ENCODE measurements around the gene CNTNAP2. TPM values are rescaled to one million over a fixed set of nuclear protein-coding genes. Genes with fewer than 3 reads are reported as not detected.

CNTNAP2 gene
- total RNA-seq, 1 donor from 2014 or later = 9.2 TPM

GRCh38 chr7:148173369-148173768, 2056.8 kb downstream of the CNTNAP2 start:
- no peak for DNase-seq (ENCODE audit: low read depth)
- no peak for TF ChIP-seq CTCF (conservative IDR thresholded peaks at IDR 0.05; ENCODE audit: low read depth, low read length)
- H3K4me3 ChIP-seq (ENCODE audit: low read depth, low read length) = no peak overlapping the region

- no peak for TF ChIP-seq CTCF (conservative IDR thresholded peaks at IDR 0.05; ENCODE audit: low read depth, low read length)
- no peak for DNase-seq (ENCODE audit: low read depth)
- H3K4me3 ChIP-seq (ENCODE audit: low read depth, low read length) = no peak overlapping the region
These were observed 2057.8 kb downstream of the CNTNAP2 start for GRCh38 chr7:148174376-148174775.

GRCh38 chr7:148175512-148175911, 2058.9 kb downstream of the CNTNAP2 start:
- TF ChIP-seq CTCF (conservative IDR thresholded peaks at IDR 0.05; ENCODE audit: low read depth, low read length) = no peak
- no peak for DNase-seq (ENCODE audit: low read depth)

GRCh38 chr7:148177972-148178371, 2061.4 kb downstream of the CNTNAP2 start:
- no peak overlapping the region for H3K4me3 ChIP-seq (ENCODE audit: low read depth, low read length)
- DNase-seq (ENCODE audit: low read depth) = no peak
- TF ChIP-seq CTCF (conservative IDR thresholded peaks at IDR 0.05; ENCODE audit: low read depth, low read length) = no peak

More at GRCh38 chr7:148175512-148175911, 2058.9 kb downstream of the CNTNAP2 start:
- no peak overlapping the region for H3K4me3 ChIP-seq (ENCODE audit: low read depth, low read length)

- no peak for DNase-seq (ENCODE audit: low read depth)
- no peak for TF ChIP-seq CTCF (conservative IDR thresholded peaks at IDR 0.05; ENCODE audit: low read depth, low read length)
These were observed 2063.5 kb downstream of the CNTNAP2 start for GRCh38 chr7:148180075-148180474.

GRCh38 chr7:148182264-148182663, 2065.7 kb downstream of the CNTNAP2 start:
- no peak for DNase-seq (ENCODE audit: low read depth)
- no peak for TF ChIP-seq CTCF (conservative IDR thresholded peaks at IDR 0.05; ENCODE audit: low read depth, low read length)
- H3K4me3 ChIP-seq (ENCODE audit: low read depth, low read length) = no peak overlapping the region

More at GRCh38 chr7:148180075-148180474, 2063.5 kb downstream of the CNTNAP2 start:
- H3K4me3 ChIP-seq (ENCODE audit: low read depth, low read length) = no peak overlapping the region

- no peak overlapping the region for H3K4me3 ChIP-seq (ENCODE audit: low read depth, low read length)
- peak; percentile 16 for DNase-seq (ENCODE audit: low read depth)
- TF ChIP-seq CTCF (conservative IDR thresholded peaks at IDR 0.05; ENCODE audit: low read depth, low read length) = no peak
These were observed 2068.4 kb downstream of the CNTNAP2 start for GRCh38 chr7:148185041-148185440.
